Smooth muscle cell of the umbilical artery (primary cell): ENCODE measurements around the gene S100P. TPM values are rescaled to one million over a fixed set of nuclear protein-coding genes. Genes with fewer than 3 reads are reported as not detected.

Source experiments
- total RNA-seq: library from RNA; depleted of rRNA; stranded (reverse); fragments of >200 nt; gene quantifications from 2 replicates; pipeline ENCODE4 v1.2.3, GENCODE V29; 2014

S100P gene
- not detected in 2 replicates for total RNA-seq

DNA sequence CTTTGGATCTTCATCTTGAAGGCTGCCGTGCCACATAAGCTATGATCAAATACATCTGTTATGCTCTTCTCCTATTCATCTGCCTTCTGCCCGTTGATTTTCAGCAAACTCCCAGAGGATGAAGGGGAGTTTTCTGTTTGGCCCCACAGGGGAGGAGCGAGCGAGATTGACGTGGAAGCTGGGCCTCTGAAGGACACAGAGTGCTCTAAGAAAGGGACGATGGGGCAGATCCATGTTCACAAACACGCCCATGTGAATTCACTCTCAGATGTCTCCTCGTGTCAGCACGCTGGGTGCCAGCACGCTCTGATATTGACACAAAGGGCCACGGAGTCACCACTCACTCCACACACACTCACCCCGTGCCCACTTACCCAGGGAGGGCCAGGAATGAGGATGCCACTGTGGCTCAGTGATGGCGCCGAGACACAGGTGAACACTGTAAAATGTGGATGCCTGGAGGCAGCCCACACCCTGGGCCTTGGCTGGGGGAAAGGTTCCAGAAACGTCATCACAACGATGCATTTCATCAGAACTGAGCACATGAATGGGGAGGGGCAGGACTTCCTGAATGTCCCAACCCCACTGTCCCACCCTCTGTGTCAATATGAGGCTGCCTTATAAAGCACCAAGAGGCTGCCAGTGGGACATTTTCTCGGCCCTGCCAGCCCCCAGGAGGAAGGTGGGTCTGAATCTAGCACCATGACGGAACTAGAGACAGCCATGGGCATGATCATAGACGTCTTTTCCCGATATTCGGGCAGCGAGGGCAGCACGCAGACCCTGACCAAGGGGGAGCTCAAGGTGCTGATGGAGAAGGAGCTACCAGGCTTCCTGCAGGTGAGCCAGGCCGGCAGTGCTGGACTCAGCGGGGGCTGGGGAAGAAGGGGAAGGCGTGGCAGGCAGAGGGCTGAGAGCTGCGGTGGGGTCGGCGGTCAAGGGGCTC is at the start of gene S100P:
S100P (plus strand) TSS at position 648 of the 946 bp plus-strand sequence; CDS start at position 703, 55 bp downstream.

DNA sequence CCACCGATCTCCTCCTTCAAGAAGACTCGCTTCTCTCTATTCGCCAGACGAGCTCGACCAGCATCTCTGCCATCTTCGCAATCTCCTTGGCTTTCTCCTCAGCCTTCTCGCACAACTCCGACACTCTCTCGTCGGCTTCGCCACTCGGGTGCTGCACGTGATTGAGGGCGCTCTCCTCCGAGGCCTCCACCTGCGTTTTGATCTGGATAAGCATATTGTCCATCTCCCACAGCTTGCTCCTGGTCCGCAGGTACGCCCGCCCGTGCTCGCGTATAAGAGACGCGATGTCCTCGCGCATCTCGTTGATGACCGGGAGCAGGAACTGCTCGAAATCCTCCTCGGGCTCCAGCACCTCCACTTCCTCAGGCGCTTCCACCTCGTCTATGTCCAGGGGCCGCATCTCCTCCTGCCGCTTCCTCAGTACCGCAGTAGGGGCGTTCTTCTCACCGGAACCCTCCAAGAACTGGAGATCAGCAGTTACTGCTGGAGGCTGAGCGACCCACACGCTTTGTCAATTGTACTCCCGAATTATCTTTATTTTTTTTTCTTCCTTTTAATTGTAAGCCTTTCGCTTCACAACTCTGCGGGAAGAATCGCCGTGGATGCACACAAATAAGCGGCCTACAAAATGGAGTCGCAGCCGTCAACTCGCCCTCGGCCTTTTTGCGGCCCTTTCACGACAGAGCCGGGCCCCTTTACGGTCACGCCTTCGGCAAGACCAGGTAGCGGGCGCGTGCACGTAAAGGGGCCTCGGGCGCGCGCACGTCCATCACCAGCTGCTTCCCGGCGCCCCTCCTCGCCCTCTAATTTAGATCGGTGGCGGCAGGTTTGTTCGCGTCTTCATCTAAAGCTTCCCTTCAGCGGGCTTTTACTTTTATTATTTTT is 15.8 kb downstream of the S100P start, which contains the start of gene MRFAP1L1:
MRFAP1L1 (minus strand) TSS at position 636 of the 885 bp plus-strand sequence; CDS start at position 400, 236 bp downstream.

DNA sequence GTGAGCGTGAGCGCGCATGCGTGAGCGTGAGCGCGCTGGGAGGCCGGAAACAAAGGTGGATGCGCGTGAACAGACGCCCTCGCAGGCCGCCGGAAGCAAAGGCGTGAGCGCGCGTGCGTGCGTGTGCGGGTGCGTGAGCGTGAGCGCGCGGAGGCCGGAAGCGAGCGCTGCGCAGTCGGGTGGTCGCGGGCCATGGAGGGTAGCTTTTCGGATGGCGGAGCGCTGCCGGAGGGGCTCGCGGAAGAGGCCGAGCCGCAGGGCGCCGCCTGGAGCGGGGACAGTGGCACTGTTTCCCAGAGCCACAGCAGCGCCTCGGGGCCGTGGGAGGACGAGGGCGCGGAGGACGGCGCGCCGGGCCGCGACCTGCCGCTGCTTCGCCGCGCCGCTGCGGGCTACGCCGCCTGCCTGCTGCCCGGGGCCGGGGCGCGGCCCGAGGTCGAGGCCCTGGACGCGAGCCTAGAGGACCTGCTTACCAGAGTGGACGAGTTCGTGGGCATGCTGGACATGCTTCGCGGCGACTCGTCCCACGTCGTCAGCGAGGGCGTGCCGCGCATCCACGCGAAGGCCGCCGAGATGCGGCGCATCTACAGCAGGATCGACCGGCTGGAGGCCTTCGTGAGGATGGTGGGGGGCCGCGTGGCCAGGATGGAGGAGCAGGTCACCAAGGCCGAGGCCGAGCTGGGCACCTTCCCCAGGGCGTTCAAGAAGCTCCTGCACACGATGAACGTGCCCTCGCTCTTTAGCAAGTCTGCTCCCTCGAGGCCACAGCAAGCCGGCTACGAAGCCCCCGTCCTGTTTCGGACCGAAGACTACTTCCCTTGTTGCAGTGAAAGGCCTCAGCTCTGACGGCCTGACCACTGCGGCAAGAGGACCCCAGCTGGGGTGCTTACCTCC is 22.6 kb downstream of the S100P start, which contains the start of gene BLOC1S4:
BLOC1S4 (plus strand) TSS at position 157 of the 894 bp plus-strand sequence; CDS start at position 193, 36 bp downstream.

Other genes starting within 250 kb of the S100P start
- gene PPP2R2C, start 221.3 kb upstream of the S100P start, total RNA-seq = 0.18 TPM in 1 of 2 replicates, not detected in the other
- gene MAN2B2, start 118.7 kb upstream of the S100P start, total RNA-seq = 37.1 and 53.1 TPM in 2 replicates
- 67.1 and 100 TPM in 2 replicates for gene MRFAP1, start 53.2 kb upstream of the S100P start, total RNA-seq
- 48.9 and 50.2 TPM in 2 replicates for gene MRFAP1L1, start 16.0 kb downstream of the S100P start, total RNA-seq
- gene BLOC1S4, start 22.3 kb downstream of the S100P start, total RNA-seq = 19.6 and 21.3 TPM in 2 replicates
- gene KIAA0232, start 88.8 kb downstream of the S100P start, total RNA-seq = 22.6 and 24.8 TPM in 2 replicates
- 42.5 and 49.5 TPM in 2 replicates for gene TBC1D14, start 215.9 kb downstream of the S100P start, total RNA-seq